NCI-H2029 treated with DMSO at 0.1 percent for 48 hours (cell line): ENCODE data around the gene TACC2.
A peak's percentile ranks its signal among the peaks of the same experiment; 100 is the strongest.

Experiments
- DNase-seq: peaks from one replicate; lab custom pipeline; 2025; lab: John Stamatoyannopoulos, UW

TACC2 gene

GRCh38 chr10:122220736-122221135, 231.8 kb downstream of the TACC2 start:
- DNase-seq = no peak

- no peak for DNase-seq
These were observed 233.0 kb downstream of the TACC2 start for GRCh38 chr10:122221958-122222357.

- DNase-seq = no peak
These were observed 233.7 kb downstream of the TACC2 start for GRCh38 chr10:122222638-122223037.

DNA sequence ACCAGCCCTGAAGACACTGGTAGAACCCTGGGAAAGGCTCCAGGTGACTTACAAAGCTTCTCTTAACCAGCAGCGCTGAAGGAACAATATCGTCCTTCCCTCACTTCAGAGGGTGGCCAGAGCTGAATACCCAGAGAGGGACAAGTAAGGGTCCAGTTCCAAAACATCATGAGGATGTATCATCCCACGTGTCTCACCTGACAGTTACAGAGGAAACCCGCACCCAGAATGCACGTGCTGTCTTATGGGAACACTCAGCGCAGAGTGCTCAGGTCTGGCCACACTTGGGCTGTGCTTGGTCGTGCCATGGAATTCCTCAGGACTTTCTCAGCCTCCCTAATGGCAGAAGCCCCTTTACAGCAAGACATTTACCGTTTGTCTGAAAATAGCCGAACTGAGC, 235.2 kb downstream of the TACC2 start:
- DNase-seq = no peak

- no peak for DNase-seq
These were observed 236.4 kb downstream of the TACC2 start for GRCh38 chr10:122225330-122225729.

DNA sequence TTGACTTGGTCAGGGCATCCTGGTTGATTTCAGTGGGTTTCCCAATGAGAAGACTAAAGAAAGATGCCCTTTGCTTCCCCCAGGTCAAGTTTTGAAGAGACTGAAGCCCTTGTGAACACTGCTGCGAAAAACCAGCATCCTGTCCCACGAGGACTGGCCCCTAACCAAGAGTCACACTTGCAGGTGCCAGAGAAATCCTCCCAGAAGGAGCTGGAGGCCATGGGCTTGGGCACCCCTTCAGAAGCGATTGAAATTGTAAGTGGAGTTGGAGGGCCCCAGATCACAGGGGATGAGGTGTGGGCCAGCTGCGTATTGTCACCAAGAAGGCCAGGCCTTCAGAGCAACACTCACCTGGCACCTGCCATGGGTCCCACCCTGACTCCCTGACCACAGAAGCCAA, 238.8 kb downstream of the TACC2 start:
- DNase-seq = no peak

DNA sequence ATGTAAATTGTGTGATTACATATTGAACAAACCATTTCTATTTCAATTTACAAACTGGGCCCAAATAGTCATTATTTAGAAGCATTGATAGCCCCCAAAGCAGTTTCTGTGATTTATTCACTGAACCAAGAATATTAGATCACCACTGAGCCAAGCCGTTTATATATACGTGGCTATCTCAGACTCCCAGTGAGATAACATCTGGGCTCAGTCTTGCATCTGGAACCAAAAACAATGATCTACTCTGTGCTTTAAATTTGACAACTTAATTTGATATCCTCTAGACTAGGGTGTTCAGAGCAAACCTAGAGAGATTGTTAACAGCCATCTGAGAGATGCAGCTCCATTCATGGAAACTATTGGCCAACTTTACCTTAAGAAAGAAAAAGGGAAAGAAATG, 240.7 kb downstream of the TACC2 start:
- DNase-seq = no peak

GRCh38 chr10:122230222-122230621, 241.3 kb downstream of the TACC2 start:
- DNase-seq = no peak

DNA sequence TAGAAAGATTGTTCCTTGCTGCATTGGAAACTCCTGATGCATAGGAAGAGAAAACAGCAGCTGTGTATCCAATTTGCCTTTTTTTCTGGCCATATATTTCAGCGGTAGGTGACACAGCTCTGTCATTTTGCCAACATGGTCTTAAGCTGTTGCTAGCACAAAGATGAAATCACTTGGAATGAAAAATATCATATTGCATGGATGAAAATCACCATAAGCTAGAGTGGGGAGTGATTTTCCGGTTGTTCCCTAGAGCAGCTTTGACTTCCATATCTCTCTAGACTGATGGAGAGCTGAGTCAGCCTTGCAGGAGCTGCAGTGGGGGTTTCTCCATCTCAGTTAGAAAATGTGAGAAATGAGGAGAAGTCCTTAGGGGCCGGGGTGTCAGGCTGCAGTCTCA, 243.8 kb downstream of the TACC2 start:
- DNase-seq = no peak

GRCh38 chr10:122233857-122234348, 244.9 kb downstream of the TACC2 start:
- DNase-seq = no peak

DNA sequence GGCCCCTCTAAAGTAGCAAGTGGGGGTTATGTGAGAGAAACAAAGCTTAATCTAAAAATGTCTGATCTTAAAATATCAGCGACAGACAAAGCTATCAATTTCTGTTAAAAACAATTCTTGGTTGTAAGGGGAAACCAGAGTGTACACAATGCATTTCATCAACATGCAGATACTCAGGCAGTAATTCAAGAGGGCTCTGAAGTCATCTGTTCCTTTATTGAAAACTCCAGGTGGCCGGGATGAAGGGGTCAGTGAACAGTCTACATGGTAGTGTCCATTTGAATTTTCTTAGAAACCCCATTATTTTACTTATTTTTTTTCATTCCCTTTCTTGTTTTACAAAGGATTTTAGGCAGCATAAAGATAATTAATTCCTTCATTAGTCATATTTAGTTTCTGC, 245.5 kb downstream of the TACC2 start:
- DNase-seq = peak; percentile 24

DNA sequence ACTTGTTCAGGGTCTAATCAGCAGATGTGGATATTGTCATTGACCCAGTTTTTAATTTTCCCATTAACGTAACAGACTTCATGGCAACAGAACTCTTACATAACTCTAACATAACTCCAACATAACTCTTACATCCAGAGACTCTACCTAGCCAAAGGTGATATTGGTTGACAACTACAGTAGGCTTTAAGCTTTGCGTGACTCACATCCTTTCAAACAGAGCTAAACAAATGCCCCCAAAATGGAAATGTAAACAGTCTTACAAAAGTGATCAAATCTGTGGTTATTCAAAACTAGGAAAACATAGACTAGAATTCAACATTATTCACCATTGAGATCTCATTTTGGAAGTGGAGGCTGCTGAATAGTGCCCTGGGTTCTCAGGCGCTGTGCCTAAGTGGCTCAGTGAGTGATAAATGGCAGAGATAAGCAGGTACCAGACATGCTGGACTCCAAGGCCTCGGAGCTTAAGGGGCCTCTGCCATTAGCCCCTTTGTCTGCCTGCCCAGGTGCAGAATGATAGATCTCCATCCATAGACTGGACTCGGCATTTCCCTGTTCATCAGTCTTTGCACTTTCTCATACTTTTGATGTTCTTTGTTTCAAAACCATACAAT, 247.8 kb downstream of the TACC2 start:
- DNase-seq = no peak

DNA sequence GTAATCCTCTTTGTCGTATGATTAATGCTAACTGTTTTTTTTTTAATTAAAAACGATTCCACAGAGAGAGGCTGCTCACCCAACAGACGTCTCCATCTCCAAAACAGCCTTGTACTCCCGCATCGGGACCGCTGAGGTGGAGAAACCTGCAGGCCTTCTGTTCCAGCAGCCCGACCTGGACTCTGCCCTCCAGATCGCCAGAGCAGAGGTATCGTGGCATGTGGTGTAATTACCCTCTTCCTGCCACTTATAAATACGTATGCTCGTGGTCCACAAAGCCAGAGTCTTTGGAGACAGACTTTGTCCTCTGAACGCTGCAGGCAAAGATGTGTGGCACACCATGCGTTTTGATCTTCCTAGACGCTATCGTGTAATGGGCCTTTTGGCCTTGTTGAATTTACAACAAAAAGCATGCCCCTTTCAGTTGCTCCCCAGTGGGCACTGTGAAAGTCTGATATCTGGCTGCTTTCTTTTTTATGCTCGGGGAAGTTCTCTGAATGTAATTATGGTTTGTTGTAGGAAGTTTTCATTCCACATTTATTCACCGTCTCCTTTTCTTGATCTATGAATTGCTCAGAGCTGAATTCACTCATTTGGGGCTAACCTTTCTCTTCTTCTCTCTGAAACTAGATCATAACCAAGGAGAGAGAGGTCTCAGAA, 248.5 kb downstream of the TACC2 start:
- DNase-seq = no peak

- no peak for DNase-seq
These were observed 250.8 kb downstream of the TACC2 start for GRCh38 chr10:122239578-122240257.

DNA sequence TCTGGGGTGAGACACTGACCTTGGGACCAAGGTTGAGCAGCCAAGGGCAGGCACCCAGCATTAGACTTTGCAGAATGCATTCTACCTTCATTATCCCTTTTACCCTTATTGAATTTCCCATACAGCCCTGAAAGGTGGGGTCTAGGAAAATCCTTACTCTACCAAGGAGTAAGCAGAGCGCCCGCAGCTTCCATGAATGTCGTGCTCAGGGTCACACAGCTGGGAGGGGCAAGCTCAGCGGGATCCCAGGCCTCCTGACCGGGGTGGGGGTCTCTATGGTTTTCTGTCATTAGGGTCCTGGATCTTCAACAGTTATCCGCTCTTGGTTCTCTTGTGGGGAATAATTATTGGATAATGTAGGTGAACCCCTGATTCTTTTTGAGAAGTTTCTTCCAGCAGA, 251.4 kb downstream of the TACC2 start:
- DNase-seq = no peak

GRCh38 chr10:122241836-122242235, 252.9 kb downstream of the TACC2 start:
- DNase-seq = no peak

GRCh38 chr10:122243550-122243949, 254.6 kb downstream of the TACC2 start:
- no peak for DNase-seq

DNA sequence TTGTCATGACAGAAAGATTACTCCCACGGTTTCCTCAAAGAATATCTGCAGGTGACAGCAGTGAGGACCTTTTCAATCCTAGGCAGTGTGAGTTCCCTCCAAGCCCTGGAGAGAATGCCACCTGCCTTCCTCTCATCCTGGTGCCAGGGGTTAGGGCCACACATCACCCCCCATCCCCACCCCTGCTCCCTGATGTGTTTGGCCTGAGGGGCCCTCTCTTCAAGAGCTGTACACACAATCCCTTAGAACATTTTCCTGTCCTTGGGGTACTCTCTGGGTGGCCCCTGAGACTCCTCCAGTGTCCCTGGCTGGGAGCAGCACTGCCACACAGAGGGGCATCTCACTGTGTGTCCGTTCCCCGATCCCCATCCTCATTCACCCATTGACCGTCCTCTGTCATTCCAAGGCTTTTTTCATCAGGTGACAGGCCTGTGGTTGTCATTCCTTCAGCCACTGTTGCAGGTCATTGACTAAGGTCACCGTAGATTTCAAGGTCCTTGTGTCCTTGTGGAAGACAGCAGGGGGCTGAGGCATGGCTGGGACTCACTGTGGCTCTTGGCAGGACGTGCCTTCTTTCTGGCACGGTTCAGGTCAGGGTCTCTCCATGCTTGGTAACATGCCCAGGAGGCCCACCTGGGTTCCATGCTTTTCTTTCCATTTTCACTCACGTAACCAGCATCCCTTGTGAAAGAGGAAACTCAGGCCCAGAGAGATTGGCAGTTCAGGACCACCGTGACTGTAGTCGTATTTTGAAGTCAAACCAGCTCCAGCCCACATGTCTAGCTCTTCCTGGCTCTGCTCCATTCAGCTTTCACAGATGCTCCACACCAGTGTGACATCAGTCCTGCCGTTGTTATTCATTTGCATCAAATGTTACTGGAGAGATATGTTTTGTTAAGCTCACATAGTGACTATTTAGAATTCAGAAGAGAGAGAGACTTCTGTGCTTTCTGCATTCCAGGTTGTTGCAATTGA, 255.3 kb downstream of the TACC2 start:
- no peak for DNase-seq

DNA sequence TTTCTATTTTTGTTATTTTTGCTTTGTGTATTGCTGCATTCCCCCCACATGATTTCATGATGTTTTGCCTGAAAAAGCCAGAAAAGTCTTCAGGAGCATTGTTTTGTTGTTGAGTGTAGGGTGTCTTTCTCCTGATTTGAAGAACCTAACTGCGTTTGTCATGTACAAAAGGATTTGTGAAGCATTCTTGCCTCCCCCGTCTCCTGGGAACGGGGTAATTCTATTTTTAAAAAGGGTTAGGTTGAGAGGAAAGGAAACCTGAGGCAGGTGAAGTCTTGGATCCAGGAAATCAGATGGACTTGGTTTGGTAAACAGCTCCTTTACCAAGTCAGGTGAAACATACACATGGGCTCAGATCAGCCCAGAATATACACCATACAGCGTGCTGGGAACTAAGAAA, 256.2 kb downstream of the TACC2 start:
- no peak for DNase-seq

- no peak for DNase-seq
These were observed 256.9 kb downstream of the TACC2 start for GRCh38 chr10:122245897-122246296.

- DNase-seq = no peak
These were observed 258.0 kb downstream of the TACC2 start for GRCh38 chr10:122246830-122247520.
